Right atrium auricular region (tissue), 2 donors: ENCODE data around the gene RAB8B. TPM values are rescaled to one million over a fixed set of nuclear protein-coding genes. Genes with fewer than 3 reads are reported as not detected.

Experiments used
- DNase-seq: peaks from one replicate; pipeline ENCODE4 v3.0.0-alpha.2; 2019; ENCODE audit warnings: low spot score
- H3K27ac ChIP-seq, 2 donors: fragments of 200-600 bp; sonication (generic); 1 replicate in 1 of 2; 2 replicates in 1 of 2; pipeline ENCODE4 v1.5.1; 2016 to 2019
- H3K27me3 ChIP-seq, 2 donors: fragments of 200-600 bp; sonication (generic); one replicate each; pipeline versions ENCODE4 v1.5.1 to v1.6.0; 2017 to 2019
- H3K36me3 ChIP-seq: fragments of 200-600 bp; sonication (generic); one replicate; pipeline ENCODE4 v1.5.1; 2016
- H3K4me1 ChIP-seq, 2 donors: fragments of 200-600 bp; sonication (generic); one replicate each; pipeline versions ENCODE4 v1.5.1 to v1.6.0; 2017 to 2019
- H3K4me3 ChIP-seq, 2 donors: fragments of 200-600 bp; sonication (generic); 1 replicate in 1 of 2; 2 replicates in 1 of 2; pipeline ENCODE4 v1.5.1; 2017 to 2019; ENCODE audit warnings: mild to moderate bottlenecking in 1 of 2, moderate library complexity in 1 of 2
- H3K9me3 ChIP-seq, 2 donors: fragments of 200-600 bp; sonication (generic); one replicate each; pipeline ENCODE4 v1.5.1; 2019
- total RNA-seq, 2 donors: library from RNA; depleted of rRNA; stranded (reverse); fragments of >200 nt; gene quantifications; one replicate each; pipeline ENCODE4 v1.1.0, GENCODE V29; 2016
- TF ChIP-seq, protein P1 (sequence below), 2 donors: fragments of 200-600 bp; sonication (generic); IDR thresholded peaks; one replicate each; pipeline ENCODE4 v1.5.1; 2019; ENCODE audit warnings: antibody characterized with exemption in 2 of 2

RAB8B gene
- total RNA-seq, 2 donors from 2014 or later: 10.2 to 19.3 TPM

DNA sequence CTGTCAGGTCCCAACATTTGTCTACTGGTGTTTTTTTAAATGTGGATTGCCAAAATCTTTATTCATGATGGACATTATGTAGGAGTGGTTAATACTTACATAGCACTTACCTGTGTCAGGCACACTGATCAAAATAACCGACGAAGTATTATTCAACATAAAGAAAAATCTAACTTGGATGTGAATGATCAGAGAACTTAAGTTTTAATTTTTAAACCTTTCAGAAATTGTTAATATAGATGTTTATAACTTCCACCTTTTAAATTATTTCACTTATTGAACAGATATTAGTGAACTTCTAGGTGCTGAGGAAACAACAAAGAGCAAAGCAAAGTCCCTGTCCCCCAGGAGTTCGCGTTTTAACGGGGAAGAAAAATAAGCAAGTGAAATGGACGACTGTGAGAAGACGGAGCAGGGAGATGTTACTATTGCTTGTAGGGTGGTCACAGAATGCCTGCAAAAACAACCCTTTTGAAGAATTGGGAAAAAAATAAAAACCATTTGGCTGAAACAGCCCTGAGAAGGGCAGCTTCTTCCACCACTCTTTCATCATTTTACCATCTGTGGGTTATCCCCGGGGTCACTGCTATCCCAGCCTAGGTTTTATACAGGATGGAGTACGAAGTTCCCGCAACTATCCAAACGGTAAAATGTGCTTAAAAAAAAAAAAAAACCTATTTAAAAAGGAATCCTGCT lies 87.1 kb downstream of the RAB8B start:
- no peaks in the 10 kb centered on the region for H3K9me3 ChIP-seq
- TF ChIP-seq, protein P1, sequence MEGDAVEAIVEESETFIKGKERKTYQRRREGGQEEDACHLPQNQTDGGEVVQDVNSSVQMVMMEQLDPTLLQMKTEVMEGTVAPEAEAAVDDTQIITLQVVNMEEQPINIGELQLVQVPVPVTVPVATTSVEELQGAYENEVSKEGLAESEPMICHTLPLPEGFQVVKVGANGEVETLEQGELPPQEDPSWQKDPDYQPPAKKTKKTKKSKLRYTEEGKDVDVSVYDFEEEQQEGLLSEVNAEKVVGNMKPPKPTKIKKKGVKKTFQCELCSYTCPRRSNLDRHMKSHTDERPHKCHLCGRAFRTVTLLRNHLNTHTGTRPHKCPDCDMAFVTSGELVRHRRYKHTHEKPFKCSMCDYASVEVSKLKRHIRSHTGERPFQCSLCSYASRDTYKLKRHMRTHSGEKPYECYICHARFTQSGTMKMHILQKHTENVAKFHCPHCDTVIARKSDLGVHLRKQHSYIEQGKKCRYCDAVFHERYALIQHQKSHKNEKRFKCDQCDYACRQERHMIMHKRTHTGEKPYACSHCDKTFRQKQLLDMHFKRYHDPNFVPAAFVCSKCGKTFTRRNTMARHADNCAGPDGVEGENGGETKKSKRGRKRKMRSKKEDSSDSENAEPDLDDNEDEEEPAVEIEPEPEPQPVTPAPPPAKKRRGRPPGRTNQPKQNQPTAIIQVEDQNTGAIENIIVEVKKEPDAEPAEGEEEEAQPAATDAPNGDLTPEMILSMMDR (IDR thresholded peaks at IDR 0.05): no peak
- no peak for DNase-seq
- no peaks in the 10 kb centered on the region for H3K36me3 ChIP-seq
- H3K4me1 ChIP-seq: peaks cover 0 to 9% of the 10 kb centered on the region in 2 donors
- peak overlapping the region; percentile 81 to 88 for H3K4me3 ChIP-seq
- peak overlapping the region; percentile 64 to 90 for H3K27ac ChIP-seq
- no peaks in the 10 kb centered on the region for H3K27me3 ChIP-seq

DNA sequence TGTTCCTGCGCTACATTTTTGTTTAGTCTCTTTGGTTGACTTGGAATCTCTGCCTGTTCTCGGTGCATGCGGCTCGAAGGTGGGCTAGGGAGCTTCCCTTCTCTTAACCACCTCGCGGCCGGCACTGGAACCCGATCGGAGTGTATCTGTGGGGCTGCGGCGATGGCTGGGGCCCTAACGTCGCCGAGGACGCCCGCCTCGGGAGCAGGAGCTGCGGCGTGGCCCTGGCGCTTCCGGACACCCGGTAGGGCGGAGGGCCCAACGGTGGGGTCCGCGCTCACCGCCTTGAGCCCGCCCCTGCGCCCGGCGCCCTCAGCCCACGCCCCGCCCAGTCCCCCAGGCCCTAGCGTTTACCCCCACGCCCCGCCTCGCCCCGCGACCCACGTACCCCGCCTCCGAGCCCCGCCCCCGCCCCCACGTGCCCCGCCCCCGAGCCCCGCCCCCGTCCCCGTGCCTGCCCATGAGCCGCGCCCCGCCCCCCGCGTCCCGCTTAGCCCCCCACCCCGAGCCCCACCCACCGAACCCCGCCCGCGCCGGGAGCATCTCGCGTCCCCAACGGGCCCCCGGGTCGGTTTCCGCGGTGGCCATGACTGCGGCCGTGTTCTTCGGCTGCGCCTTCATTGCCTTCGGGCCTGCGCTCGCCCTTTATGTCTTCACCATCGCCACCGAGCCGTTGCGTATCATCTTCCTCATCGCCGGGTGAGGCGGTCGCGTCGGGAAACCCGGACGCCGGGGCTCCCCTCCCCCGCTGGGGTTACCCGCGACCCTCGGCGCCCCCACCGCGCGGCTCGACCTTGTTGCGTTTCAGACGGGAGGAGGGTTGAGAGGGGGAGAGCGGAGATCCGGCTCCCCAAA lies 87.9 kb downstream of the RAB8B start, which contains the start of gene APH1B:
TSS of gene APH1B (plus strand) at position 568 of the 855 bp plus-strand sequence. CDS start at position 587, 19 bp downstream.
- peak within 1 kb of the TSS; percentile 83 to 90 for H3K27ac ChIP-seq
- H3K4me3 ChIP-seq: peak within 1 kb of the TSS; percentile 81 to 88
- H3K4me1 ChIP-seq: peaks cover 0 to 9% of the 10 kb centered on the region in 2 donors
- TF ChIP-seq, protein P1 (IDR thresholded peaks at IDR 0.05): no peak
- H3K27me3 ChIP-seq: no peaks in the 10 kb centered on the region
- no peaks in the 10 kb centered on the region for H3K36me3 ChIP-seq
- no peaks in the 10 kb centered on the region for H3K9me3 ChIP-seq
- DNase-seq: peak; percentile 70

DNA sequence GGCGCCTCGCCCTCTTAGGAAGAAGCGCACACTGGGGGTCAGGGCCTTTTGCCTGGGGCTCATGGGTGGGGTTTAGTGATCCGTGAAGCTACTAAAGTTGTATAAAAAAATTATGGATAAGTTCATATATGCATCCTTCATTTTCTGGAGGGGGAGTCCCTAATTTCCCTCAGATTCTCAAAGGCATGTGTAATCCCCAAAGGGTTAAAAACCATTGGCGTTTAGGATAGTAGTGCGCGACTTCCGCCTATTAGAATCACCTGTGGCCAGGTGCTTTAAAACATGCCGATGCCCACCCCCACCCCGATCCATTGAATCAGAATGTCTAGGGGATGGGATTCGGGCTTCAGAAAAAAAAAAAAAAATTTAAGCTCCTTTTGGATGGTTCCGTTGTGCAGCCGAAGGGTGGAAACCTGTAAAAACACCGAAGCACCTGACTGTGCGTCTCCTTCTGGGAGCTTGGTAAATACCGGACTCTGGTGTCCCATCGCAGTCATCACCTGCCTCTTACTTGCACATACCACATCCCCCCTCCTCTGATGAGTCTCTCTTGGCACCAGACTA lies 88.6 kb downstream of the RAB8B start:
- H3K27me3 ChIP-seq: no peaks in the 10 kb centered on the region

DNA sequence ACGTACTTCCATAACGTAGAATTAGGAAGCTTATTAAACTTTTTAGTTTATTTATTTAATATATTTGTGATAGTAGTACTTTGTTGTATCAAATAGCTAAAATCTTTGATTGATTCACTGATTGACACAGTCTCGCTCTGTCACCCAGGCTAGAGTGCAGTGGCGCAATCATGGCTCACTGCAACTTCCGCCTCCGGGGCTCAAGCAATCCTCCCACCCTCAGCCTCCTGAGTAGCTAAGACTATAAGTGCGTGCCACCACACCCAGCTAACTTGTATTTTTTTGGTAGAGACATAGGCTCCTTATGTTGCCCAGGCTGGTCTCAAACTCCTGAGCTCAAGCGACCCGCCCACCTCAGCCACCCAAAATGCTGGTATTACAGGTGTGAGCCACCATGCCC lies 93.7 kb downstream of the RAB8B start:
- TF ChIP-seq, protein P1 (IDR thresholded peaks at IDR 0.05): no peak
- Histone ChIP-seq H3K4me3 (no peak overlapping the region), H3K4me1 (peaks cover 0 to 4% of the 10 kb centered on the region in 2 donors), H3K9me3 (no peaks in the 10 kb centered on the region), H3K27ac (no peak overlapping the region), H3K36me3 (peaks cover 5% of the 10 kb centered on the region), H3K27me3 (no peaks in the 10 kb centered on the region)
- no peak for DNase-seq

More for the DNA sequence above, 88.6 kb downstream of the RAB8B start:
- no peak for DNase-seq
- peaks cover 0 to 9% of the 10 kb centered on the region in 2 donors for H3K4me1 ChIP-seq
- peak overlapping the region; percentile 83 to 90 for H3K27ac ChIP-seq
- no peaks in the 10 kb centered on the region for H3K9me3 ChIP-seq
- TF ChIP-seq, protein P1 (IDR thresholded peaks at IDR 0.05): no peak
- peak overlapping the region; percentile 81 to 88 for H3K4me3 ChIP-seq
- H3K36me3 ChIP-seq: no peaks in the 10 kb centered on the region

DNA sequence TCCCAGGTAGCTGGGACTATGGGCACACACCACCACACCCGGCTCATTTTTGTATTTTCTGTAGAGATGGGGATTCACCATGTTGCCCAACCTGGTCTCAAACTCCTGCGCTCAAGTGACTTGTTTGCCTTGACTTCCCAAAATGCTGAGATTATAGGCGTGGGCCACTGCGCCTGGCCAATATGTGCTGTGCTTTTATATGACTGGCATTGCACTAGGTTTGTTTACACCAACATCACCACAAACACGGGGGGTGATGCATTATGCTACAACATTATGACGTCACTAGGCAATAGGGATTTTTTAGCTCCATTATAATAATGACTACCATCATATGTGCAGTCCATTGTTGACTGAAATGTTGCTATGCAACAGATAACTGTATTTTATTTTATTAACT lies 94.9 kb downstream of the RAB8B start:
- Histone ChIP-seq H3K27ac (no peak overlapping the region), H3K4me3 (no peak overlapping the region), H3K9me3 (no peaks in the 10 kb centered on the region), H3K4me1 (peaks cover 0 to 6% of the 10 kb centered on the region in 2 donors), H3K27me3 (no peaks in the 10 kb centered on the region), H3K36me3 (peaks cover 5% of the 10 kb centered on the region)
- TF ChIP-seq, protein P1 (IDR thresholded peaks at IDR 0.05): no peak
- no peak for DNase-seq
